Urinary bladder (tissue), 4 donors: ENCODE measurements around the gene GPX2. TPM values are rescaled to one million over a fixed set of nuclear protein-coding genes. Genes with fewer than 3 reads are reported as not detected.

Source experiments
- DNase-seq: peaks from one replicate; pipeline ENCODE4 v3.0.0-alpha.2; 2015; ENCODE audit errors: extremely low spot score
- H3K27ac ChIP-seq: one replicate; pipeline ENCODE4 v1.5.1; 2013; ENCODE audit warnings: low read depth, mild to moderate bottlenecking, moderate library complexity
- H3K36me3 ChIP-seq: one replicate; pipeline ENCODE4 v1.6.1; 2013; ENCODE audit warnings: mild to moderate bottlenecking, moderate library complexity; ENCODE audit not compliant: insufficient read depth
- H3K4me1 ChIP-seq: one replicate; pipeline ENCODE4 v1.6.1; 2013; ENCODE audit warnings: mild to moderate bottlenecking, moderate library complexity; ENCODE audit not compliant: insufficient read depth
- H3K4me3 ChIP-seq: one replicate; pipeline ENCODE4 v1.5.1; 2013; ENCODE audit warnings: low read depth, low read length
- WGBS: extraction: QIAGEN DNeasy Blood & Tissue Kit; methylation state at CpG from one replicate; pipeline ENCODE4 v1.1.7; 2013; 5-methylcytosine and 5-hydroxymethylcytosine counted together
- polyA plus RNA-seq: library from polyadenylated mRNA; stranded (reverse); fragments of 200-250 nt; gene quantifications from one replicate; pipeline ENCODE4 v1.2.3, GENCODE V29; 2013
- total RNA-seq: library from RNA; depleted of rRNA; stranded (reverse); fragments of >200 nt; gene quantifications from one replicate; pipeline ENCODE4 v1.2.3, GENCODE V29; 2014
- donor health status: healthy with polysubstance abuse.
- donor health status: healthy.

Gene GPX2
- total RNA-seq (21.0 TPM), polyA plus RNA-seq (191 TPM)

GRCh38 chr14:64942531-64943111 lies at the start of gene GPX2:
GPX2 (minus strand) TSS chr14:64942745; CDS start chr14:64942726, 19 bp downstream.
- no peaks in the 10 kb centered on the region for H3K36me3 ChIP-seq
- peak; percentile 58 for DNase-seq
- peak within 1 kb of the TSS; percentile 6 for H3K27ac ChIP-seq
- WGBS: 85% methylated on average over 13 of the region's 13 CpGs
- H3K4me1 ChIP-seq: no peaks in the 10 kb centered on the region
- H3K4me3 ChIP-seq: peak within 1 kb of the TSS; percentile 7

GRCh38 chr14:64990939-64991338 lies 48.4 kb upstream of the GPX2 start:
- Histone ChIP-seq H3K4me3 (no peak overlapping the region), H3K27ac (no peak overlapping the region), H3K4me1 (no peaks in the 10 kb centered on the region), H3K36me3 (no peaks in the 10 kb centered on the region)
- no peak for DNase-seq
- 94% methylated on average over 4 of the region's 4 CpGs for WGBS

- 76% methylated on average over 3 of the region's 3 CpGs for WGBS
- Histone ChIP-seq H3K27ac (no peak overlapping the region), H3K36me3 (no peaks in the 10 kb centered on the region), H3K4me3 (no peak overlapping the region), H3K4me1 (no peaks in the 10 kb centered on the region)
- no peak for DNase-seq
Observed at GRCh38 chr14:64990296-64990695, 47.8 kb upstream of the GPX2 start.

- Histone ChIP-seq H3K4me3 (peak overlapping the region; percentile 55), H3K36me3 (no peaks in the 10 kb centered on the region), H3K4me1 (no peaks in the 10 kb centered on the region), H3K27ac (peak overlapping the region; percentile 52)
- WGBS: 1% methylated on average over 8 of the region's 8 CpGs
- no peak for DNase-seq
Observed at GRCh38 chr14:64987438-64987767, 44.9 kb upstream of the GPX2 start.

GRCh38 chr14:64986648-64987437 lies 44.3 kb upstream of the GPX2 start, which contains the start of gene FNTB:
FNTB (plus strand) TSS chr14:64986895; CDS start chr14:64986954, 59 bp downstream.
- DNase-seq: peak; percentile 96
- peak within 1 kb of the TSS; percentile 55 for H3K4me3 ChIP-seq
- peak within 1 kb of the TSS; percentile 65 for H3K27ac ChIP-seq
- no peaks in the 10 kb centered on the region for H3K4me1 ChIP-seq
- no peaks in the 10 kb centered on the region for H3K36me3 ChIP-seq
- WGBS: under 1% methylated on average over 65 of the region's 65 CpGs

- H3K4me3 ChIP-seq: no peak overlapping the region
- H3K4me1 ChIP-seq: no peaks in the 10 kb centered on the region
- 7% methylated on average over 15 of the region's 15 CpGs for whole genome bisulfite sequencing
- no peak overlapping the region for H3K27ac ChIP-seq
- no peaks in the 10 kb centered on the region for H3K36me3 ChIP-seq
- no peak for DNase-seq
Observed at GRCh38 chr14:64983439-64984310, 41.1 kb upstream of the GPX2 start.

- H3K4me3 ChIP-seq: no peak overlapping the region
- no peaks in the 10 kb centered on the region for H3K36me3 ChIP-seq
- peak overlapping the region; percentile 17 for H3K27ac ChIP-seq
- DNase-seq: no peak
- no peaks in the 10 kb centered on the region for H3K4me1 ChIP-seq
- WGBS: 82% methylated on average over 5 of the region's 5 CpGs
Observed at GRCh38 chr14:64979336-64980074, 37.0 kb upstream of the GPX2 start.

GRCh38 chr14:64974563-64974962 lies 32.0 kb upstream of the GPX2 start:
- Histone ChIP-seq H3K4me1 (peaks cover 1% of the 10 kb centered on the region), H3K27ac (no peak overlapping the region), H3K36me3 (no peaks in the 10 kb centered on the region), H3K4me3 (no peak overlapping the region)
- DNase-seq: no peak
- 54% methylated on average over 8 of the region's 8 CpGs for WGBS

- peaks cover 1% of the 10 kb centered on the region for H3K4me1 ChIP-seq
- H3K36me3 ChIP-seq: no peaks in the 10 kb centered on the region
- H3K27ac ChIP-seq: no peak overlapping the region
- no peak for DNase-seq
- WGBS: 96% methylated on average over 9 of the region's 9 CpGs
- H3K4me3 ChIP-seq: no peak overlapping the region
Observed at GRCh38 chr14:64973826-64974225, 31.3 kb upstream of the GPX2 start.

- WGBS: 76% methylated on average over 8 of the region's 8 CpGs
- H3K36me3 ChIP-seq: no peaks in the 10 kb centered on the region
- no peak for DNase-seq
- no peak overlapping the region for H3K4me3 ChIP-seq
- peaks cover 1% of the 10 kb centered on the region for H3K4me1 ChIP-seq
- no peak overlapping the region for H3K27ac ChIP-seq
Observed at GRCh38 chr14:64973026-64973442, 30.5 kb upstream of the GPX2 start.

- under 1% methylated on average over 92 of the region's 96 CpGs for WGBS
- H3K4me1 ChIP-seq: peaks cover 1% of the 10 kb centered on the region
- no peak for DNase-seq
- H3K4me3 ChIP-seq: peak within 1 kb of the TSS; percentile 69
- peak within 1 kb of the TSS; percentile 60 for H3K27ac ChIP-seq
- no peaks in the 10 kb centered on the region for H3K36me3 ChIP-seq
Observed at GRCh38 chr14:64971943-64972791, 29.6 kb upstream of the GPX2 start, which contains the start of gene RAB15. RAB15 (minus strand) TSS chr14:64972336; CDS start chr14:64972076, 260 bp downstream.

- 3% methylated on average over 31 of the region's 31 CpGs for WGBS
- no peak for DNase-seq
- Histone ChIP-seq H3K4me3 (peak overlapping the region; percentile 69), H3K4me1 (peaks cover 1% of the 10 kb centered on the region), H3K36me3 (no peaks in the 10 kb centered on the region), H3K27ac (peak overlapping the region; percentile 29)
Observed at GRCh38 chr14:64971491-64971942, 29.0 kb upstream of the GPX2 start.
